Caco-2 (cell line): Measurements from ENCODE around the gene MAPK4. TPM values are rescaled to one million over a fixed set of nuclear protein-coding genes. Genes with fewer than 3 reads are reported as not detected.

Experiments
- BruUV-seq: library from RNA; stranded (reverse); fragments of 400-500 nt; replicated peaks from 2 replicates; lab custom pipeline; 2021; lab: Mats Ljungman, UMichigan
- CTCF ChIA-PET: fragments of 300-600 bp; sonication (Branson Sonifier 250); formaldehyde crosslinking; loops from one replicate; lab custom pipeline; 2022; ENCODE audit warnings: antibody characterized with exemption; lab: Charles Lee
- POLR2A ChIA-PET: fragments of 300-600 bp; sonication (Branson Sonifier 250); formaldehyde crosslinking; loops from one replicate; lab custom pipeline; 2022; ENCODE audit warnings: antibody characterized with exemption; lab: Charles Lee
- DNase-seq, 2 experiments: peaks; one replicate each; pipeline versions ENCODE4 v3.0.0 to v3.0.0-alpha.2; 2020 to 2022
- H3K27me3 ChIP-seq: replicated peaks from 2 replicates; pipeline ENCODE4 v1.6.0; 2011; ENCODE audit warnings: low read length; ENCODE audit not compliant: control insufficient read depth, insufficient read depth
- H3K36me3 ChIP-seq: 2 replicates; pipeline ENCODE4 v1.5.1; 2011; ENCODE audit warnings: low read length; ENCODE audit not compliant: control insufficient read depth, insufficient read depth
- H3K4me1 ChIP-seq: fragments of 250-450 bp; sonication (Bioruptor Pico); 2 replicates; pipeline ENCODE4 v1.5.1; 2020; ENCODE audit warnings: mild to moderate bottlenecking
- H3K4me3 ChIP-seq: 2 replicates; pipeline ENCODE4 v1.5.1; 2011; ENCODE audit warnings: low read depth, mild to moderate bottlenecking, control low read depth, low read length
- H3K9me3 ChIP-seq: fragments of 250-450 bp; sonication (Bioruptor Pico); 2 replicates; pipeline ENCODE4 v1.5.1; 2020; ENCODE audit warnings: mild to moderate bottlenecking, moderate library complexity
- H3K27ac Mint-ChIP-seq: one replicate; pipeline ENCODE4 v1.8.0; 2022; ENCODE audit warnings: mixed read lengths; ENCODE audit not compliant: unreplicated experiment
- H3K27me3 Mint-ChIP-seq: one replicate; pipeline ENCODE4 v1.8.0; 2022; ENCODE audit warnings: mixed read lengths; ENCODE audit not compliant: insufficient read depth, unreplicated experiment
- H3K36me3 Mint-ChIP-seq: one replicate; pipeline ENCODE4 v1.8.0; 2022; ENCODE audit warnings: mild to moderate bottlenecking, mixed read lengths; ENCODE audit not compliant: insufficient read depth, unreplicated experiment
- H3K4me1 Mint-ChIP-seq: one replicate; pipeline ENCODE4 v1.8.0; 2022; ENCODE audit warnings: low read depth, mixed read lengths; ENCODE audit not compliant: unreplicated experiment
- H3K4me3 Mint-ChIP-seq: one replicate; pipeline ENCODE4 v1.8.0; 2022; ENCODE audit warnings: mild to moderate bottlenecking, moderate library complexity, mixed read lengths; ENCODE audit not compliant: unreplicated experiment
- H3K9me3 Mint-ChIP-seq: one replicate; pipeline ENCODE4 v1.8.0; 2022; ENCODE audit warnings: mixed read lengths; ENCODE audit not compliant: unreplicated experiment
- intact Hi-C: fragments of 100-400 bp; cut with micrococcal nuclease; formaldehyde crosslinking; loops from one replicate; pipeline ENCODE4 v1.10.0; 2022; ENCODE audit not compliant: unreplicated experiment
- total RNA-seq: library from RNA; stranded (reverse); gene quantifications from 2 replicates; pipeline ENCODE4 v1.2.3, GENCODE V29; 2022
- TF ChIP-seq, protein P1 (sequence below), 2 experiments: fragments of 200-600 bp in 1 of 2; IDR thresholded peaks; 1 replicate in 1 of 2; 2 replicates in 1 of 2; pipeline versions ENCODE4 v1.5.1 to v1.8.0; 2011 to 2022; ENCODE audit warnings: antibody characterized with exemption in 1 of 2, control low read depth in 1 of 2, inconsistent platforms in 1 of 2, low read depth in 1 of 2, low read length in 1 of 2, mild to moderate bottlenecking in 1 of 2, moderate library complexity in 1 of 2; ENCODE audit not compliant: insufficient read depth in 1 of 2, severe bottlenecking in 1 of 2, unreplicated experiment in 1 of 2

The MAPK4 gene
- total RNA-seq, 1 experiment from 2014 or later: 0.88 TPM

DNA sequence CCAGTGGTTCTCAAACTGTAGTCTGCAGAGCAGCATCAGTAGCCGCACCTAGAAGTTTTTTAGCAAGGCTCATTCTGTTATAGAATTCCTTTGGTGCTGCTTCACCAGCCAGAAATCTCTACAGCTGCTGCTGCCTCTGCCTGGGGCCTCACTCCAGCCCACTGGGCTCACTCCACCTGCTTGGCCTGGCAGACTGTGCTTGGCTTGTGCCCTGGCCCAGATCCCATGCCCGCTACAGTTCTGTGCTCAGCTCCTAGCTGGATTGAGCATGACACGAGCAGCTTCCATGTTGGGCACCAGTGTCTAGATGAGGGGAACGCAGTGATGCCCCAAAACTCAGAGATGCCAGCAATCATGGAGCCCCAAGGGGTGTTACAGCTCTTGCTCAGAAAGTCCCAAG is 22.6 kb downstream of the MAPK4 start:
- DNase-seq: no peak
- no peak overlapping the region for H3K27ac Mint-ChIP-seq
- intact Hi-C loops: no loop called here
- no TSS peak for BruUV-seq
- Histone ChIP-seq H3K9me3 (no peaks in the 10 kb centered on the region), H3K4me3 (no peak overlapping the region), H3K4me1 (no peaks in the 10 kb centered on the region), H3K36me3 (no peaks in the 10 kb centered on the region), H3K27me3 (no peaks in the 10 kb centered on the region)
- TF ChIP-seq, protein P1, sequence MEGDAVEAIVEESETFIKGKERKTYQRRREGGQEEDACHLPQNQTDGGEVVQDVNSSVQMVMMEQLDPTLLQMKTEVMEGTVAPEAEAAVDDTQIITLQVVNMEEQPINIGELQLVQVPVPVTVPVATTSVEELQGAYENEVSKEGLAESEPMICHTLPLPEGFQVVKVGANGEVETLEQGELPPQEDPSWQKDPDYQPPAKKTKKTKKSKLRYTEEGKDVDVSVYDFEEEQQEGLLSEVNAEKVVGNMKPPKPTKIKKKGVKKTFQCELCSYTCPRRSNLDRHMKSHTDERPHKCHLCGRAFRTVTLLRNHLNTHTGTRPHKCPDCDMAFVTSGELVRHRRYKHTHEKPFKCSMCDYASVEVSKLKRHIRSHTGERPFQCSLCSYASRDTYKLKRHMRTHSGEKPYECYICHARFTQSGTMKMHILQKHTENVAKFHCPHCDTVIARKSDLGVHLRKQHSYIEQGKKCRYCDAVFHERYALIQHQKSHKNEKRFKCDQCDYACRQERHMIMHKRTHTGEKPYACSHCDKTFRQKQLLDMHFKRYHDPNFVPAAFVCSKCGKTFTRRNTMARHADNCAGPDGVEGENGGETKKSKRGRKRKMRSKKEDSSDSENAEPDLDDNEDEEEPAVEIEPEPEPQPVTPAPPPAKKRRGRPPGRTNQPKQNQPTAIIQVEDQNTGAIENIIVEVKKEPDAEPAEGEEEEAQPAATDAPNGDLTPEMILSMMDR (IDR thresholded peaks at IDR 0.05; ENCODE audit: insufficient read depth in 1 of 2, low read depth in 1 of 2, low read length in 1 of 2, severe bottlenecking in 1 of 2, unreplicated experiment in 1 of 2): no peak
- H3K4me1 Mint-ChIP-seq: peaks cover 8% of the 10 kb centered on the region
- no peaks in the 10 kb centered on the region for H3K36me3 Mint-ChIP-seq
- H3K9me3 Mint-ChIP-seq: peaks cover 8% of the 10 kb centered on the region
- H3K4me3 Mint-ChIP-seq: no peak overlapping the region
- H3K27me3 Mint-ChIP-seq: no peaks in the 10 kb centered on the region
- CTCF ChIA-PET: no interaction called here
- POLR2A ChIA-PET: no interaction called here

DNA sequence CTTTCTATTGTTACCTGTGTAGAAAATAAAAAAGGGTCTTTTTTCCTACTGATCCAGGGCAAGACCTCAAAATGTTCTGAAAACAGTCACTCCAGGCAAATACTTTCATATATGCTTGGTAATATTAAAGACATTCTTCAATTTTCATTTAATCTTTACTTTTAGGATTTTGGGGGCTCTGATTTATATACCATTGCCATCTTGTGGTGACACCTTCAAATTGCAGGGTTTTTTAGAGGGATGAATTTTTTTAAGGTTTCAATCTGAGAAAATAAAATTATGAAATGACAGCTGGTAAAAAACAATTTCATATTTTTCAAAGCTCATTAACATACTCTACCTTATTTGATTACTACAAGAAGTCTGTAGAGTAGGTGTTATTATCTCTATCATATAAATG is 26.8 kb downstream of the MAPK4 start:
- Mint-ChIP-seq H3K36me3 (no peaks in the 10 kb centered on the region), H3K27ac (no peak overlapping the region), H3K9me3 (no peaks in the 10 kb centered on the region), H3K4me1 (no peaks in the 10 kb centered on the region), H3K4me3 (no peak overlapping the region), H3K27me3 (no peaks in the 10 kb centered on the region)
- BruUV-seq: no TSS peak
- TF ChIP-seq, protein P1 (IDR thresholded peaks at IDR 0.05; ENCODE audit: insufficient read depth in 1 of 2, low read depth in 1 of 2, low read length in 1 of 2, severe bottlenecking in 1 of 2, unreplicated experiment in 1 of 2): no peak
- Histone ChIP-seq H3K27me3 (no peaks in the 10 kb centered on the region), H3K4me1 (no peaks in the 10 kb centered on the region), H3K9me3 (no peaks in the 10 kb centered on the region), H3K36me3 (no peaks in the 10 kb centered on the region), H3K4me3 (no peak overlapping the region)
- ChIA-PET CTCF (no interaction called here), POLR2A (no interaction called here)
- intact Hi-C loops: no loop called here
- no peak for DNase-seq

DNA sequence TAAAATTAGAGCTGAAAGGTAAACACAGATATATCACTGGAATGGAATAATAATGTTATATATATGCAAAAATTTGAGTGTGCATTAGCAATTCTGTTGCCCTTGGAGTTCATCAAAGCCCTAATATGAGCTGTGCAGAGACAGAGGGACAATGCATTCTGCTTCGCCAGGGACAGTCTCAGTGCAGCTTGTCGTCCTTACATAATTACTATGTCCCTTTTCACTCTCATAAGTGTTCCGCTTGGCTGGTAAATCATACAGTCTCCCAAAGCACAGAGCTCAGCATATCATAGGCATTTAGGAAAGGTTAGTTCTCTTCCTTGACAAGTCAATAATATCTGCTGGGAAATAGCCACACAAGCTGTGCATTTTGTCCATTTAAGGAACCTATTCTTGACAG is 30.7 kb downstream of the MAPK4 start:
- H3K4me3 Mint-ChIP-seq: no peak overlapping the region
- H3K4me1 Mint-ChIP-seq: no peaks in the 10 kb centered on the region
- H3K36me3 Mint-ChIP-seq: no peaks in the 10 kb centered on the region
- ChIA-PET POLR2A (no interaction called here), CTCF (no interaction called here)
- no peaks in the 10 kb centered on the region for H3K27me3 ChIP-seq
- H3K4me3 ChIP-seq: no peak overlapping the region
- H3K9me3 ChIP-seq: no peaks in the 10 kb centered on the region
- DNase-seq: no peak
- no peaks in the 10 kb centered on the region for H3K9me3 Mint-ChIP-seq
- TF ChIP-seq, protein P1 (IDR thresholded peaks at IDR 0.05; ENCODE audit: insufficient read depth in 1 of 2, low read depth in 1 of 2, low read length in 1 of 2, severe bottlenecking in 1 of 2, unreplicated experiment in 1 of 2): no peak
- H3K27me3 Mint-ChIP-seq: no peaks in the 10 kb centered on the region
- intact Hi-C loops: no loop called here
- no peaks in the 10 kb centered on the region for H3K36me3 ChIP-seq
- no peaks in the 10 kb centered on the region for H3K4me1 ChIP-seq
- H3K27ac Mint-ChIP-seq: no peak overlapping the region
- no TSS peak for BruUV-seq
